GM12878 (cell line): ENCODE data around the gene METAP1. TPM values are rescaled to one million over a fixed set of nuclear protein-coding genes. Genes with fewer than 3 reads are reported as not detected.

Experiments used
- ATAC-seq: fragments of 200-7000 bp; cut with Tn5 transposase; 3 replicates; pipeline ENCODE4 v1.9.1; 2020; ENCODE audit warnings: mild to moderate bottlenecking, moderate library complexity
- BruUV-seq: library from RNA; stranded (reverse); fragments of 400-500 nt; replicated peaks from 2 replicates; lab custom pipeline; 2021; lab: Mats Ljungman, UMichigan
- CTCF ChIA-PET: fragments of 300-600 bp; sonication (Branson Sonifier 250); formaldehyde crosslinking; extraction: SDS; loops from one replicate; lab custom pipeline; 2021; ENCODE audit warnings: inconsistent platforms; lab: Yijun Ruan, JAX
- POLR2A ChIA-PET: fragments of 350-600 bp; formaldehyde crosslinking; extraction: SDS; loops from one replicate; lab custom pipeline; 2021; ENCODE audit warnings: inconsistent platforms; lab: Charles Lee
- RAD21 ChIA-PET: fragments of 300-600 bp; sonication (Branson Sonifier 250); formaldehyde crosslinking; loops from one replicate; lab custom pipeline; 2023; ENCODE audit warnings: antibody characterized with exemption; ENCODE audit not compliant: unreplicated experiment; lab: Charles Lee
- SMC1A ChIA-PET: fragments of 300-600 bp; sonication (Branson Sonifier 250); formaldehyde crosslinking; loops from one replicate; lab custom pipeline; 2023; ENCODE audit not compliant: unreplicated experiment, uncharacterized antibody; lab: Charles Lee
- DNase-seq: peaks from one replicate; pipeline ENCODE4 v3.0.0-alpha.2; 2011; ENCODE audit warnings: low read depth, low spot score
- FAIRE-seq: peaks from 3 replicates; lab custom pipeline; 2011; peaks lifted over from hg19 to GRCh38; lab: Jason Lieb, UNC
- H2AFZ ChIP-seq: 2 replicates; pipeline ENCODE4 v1.6.0; 2011; ENCODE audit warnings: low read depth, low read length, control low read depth; ENCODE audit not compliant: control insufficient read depth
- H3K27ac ChIP-seq: 2 replicates; pipeline ENCODE4 v1.5.1; 2011; ENCODE audit warnings: control low read depth; ENCODE audit not compliant: control insufficient read depth, insufficient read depth
- H3K27me3 ChIP-seq, 2 experiments: replicated peaks in 1 of 2; 2 replicates each; pipeline versions ENCODE4 v1.6.0 to v1.6.1; 2011; ENCODE audit warnings: low read length in 1 of 2; ENCODE audit not compliant: control insufficient read depth in 2 of 2, insufficient read depth in 2 of 2
- H3K36me3 ChIP-seq, 2 experiments: 2 replicates each; pipeline ENCODE4 v1.5.1; 2011; ENCODE audit warnings: low read length in 1 of 2; ENCODE audit not compliant: control insufficient read depth in 2 of 2, insufficient read depth in 2 of 2
- H3K4me1 ChIP-seq: 2 replicates; pipeline ENCODE4 v1.6.1; 2011; ENCODE audit warnings: mild to moderate bottlenecking, low read length, moderate library complexity, mixed read lengths; ENCODE audit not compliant: control insufficient read depth, insufficient read depth
- H3K4me2 ChIP-seq: 2 replicates; pipeline ENCODE4 v1.6.0; 2011; ENCODE audit warnings: control low read depth; ENCODE audit not compliant: control insufficient read depth, insufficient read depth
- H3K4me3 ChIP-seq: fragments of 200-600 bp; sonication (generic); 2 replicates; pipeline ENCODE4 v1.5.1; 2016
- H3K79me2 ChIP-seq: 2 replicates; pipeline ENCODE4 v1.6.0; 2011; ENCODE audit warnings: low read length; ENCODE audit not compliant: control insufficient read depth, insufficient read depth
- H3K9ac ChIP-seq: 2 replicates; pipeline ENCODE4 v1.8.0; 2011; ENCODE audit warnings: low read length, control low read depth, mixed read lengths; ENCODE audit not compliant: control insufficient read depth, insufficient read depth
- H3K9me3 ChIP-seq: replicated peaks from 3 replicates; pipeline ENCODE4 v1.5.1; 2011; ENCODE audit warnings: mild to moderate bottlenecking, low read length; ENCODE audit not compliant: control insufficient read depth, insufficient read depth
- H4K20me1 ChIP-seq: 2 replicates; pipeline ENCODE4 v1.6.0; 2011; ENCODE audit not compliant: control insufficient read depth, insufficient read depth
- CHD2 ChIP-seq: IDR thresholded peaks from 2 replicates; pipeline ENCODE4 v1.6.1; 2011; ENCODE audit warnings: low read depth, low read length, improper control_type of control experiment, borderline replicate concordance
- CHD4 ChIP-seq: fragments of 200-600 bp; sonication (generic); IDR thresholded peaks from 2 replicates; pipeline ENCODE4 v1.6.1; 2016; ENCODE audit warnings: mild to moderate bottlenecking
- CUX1 ChIP-seq: IDR thresholded peaks from 2 replicates; pipeline ENCODE4 v1.6.1; 2012; ENCODE audit warnings: improper control_type of control experiment, low read depth, low read length; ENCODE audit not compliant: insufficient replicate concordance
- DPF2 ChIP-seq: fragments of 450-650 bp; IDR thresholded peaks from 2 replicates; pipeline ENCODE4 v1.6.1; 2017; ENCODE audit warnings: mild to moderate bottlenecking
- KAT2A ChIP-seq: conservative IDR thresholded peaks from 2 replicates; pipeline ENCODE4 v1.6.1; 2011; ENCODE audit warnings: low read depth, low read length; ENCODE audit not compliant: control insufficient read depth
- NFIC ChIP-seq: IDR thresholded peaks from 2 replicates; pipeline ENCODE4 v1.6.1; 2012; ENCODE audit warnings: low read depth, mild to moderate bottlenecking, inconsistent platforms, low read length, moderate library complexity
- STAT3 ChIP-seq: IDR thresholded peaks from 2 replicates; pipeline ENCODE4 v1.6.1; 2011; ENCODE audit warnings: low read depth, low read length, improper control_type of control experiment
- ZBTB40 ChIP-seq: fragments of 450-650 bp; IDR thresholded peaks from 2 replicates; pipeline ENCODE4 v1.6.1; 2016; ENCODE audit warnings: mild to moderate bottlenecking, moderate library complexity, borderline replicate concordance
- ZSCAN29 ChIP-seq: fragments of 450-650 bp; IDR thresholded peaks from 2 replicates; pipeline ENCODE4 v1.6.1; 2017; ENCODE audit warnings: mild to moderate bottlenecking, moderate library complexity
- WGBS: methylation state at CpG from one replicate; pipeline ENCODE4 v1.1.6; 2016; ENCODE audit warnings: low lambda C conversion rate; ENCODE audit not compliant: insufficient replicate concordance, insufficient coverage; ENCODE audit errors: missing lambda C conversion rate; 5-methylcytosine and 5-hydroxymethylcytosine counted together
- in situ Hi-C: fragments of 300-500 bp; cut with MboI; formaldehyde crosslinking; loops from 9 replicates; pipeline ENCODE4 v1.14.3; 2018; ENCODE audit warnings: mixed read lengths
- intact Hi-C: fragments of 100-400 bp; cut with micrococcal nuclease; formaldehyde crosslinking; loops from one replicate; pipeline ENCODE4 v1.14.2; 2022; ENCODE audit not compliant: unreplicated experiment
- polyA plus RNA-seq, 11 experiments: library from polyadenylated mRNA; depleted of rRNA in 4 of 11; unstranded in 6 of 11; stranded (reverse) in 5 of 11; fragments of >200 nt; fragmentation: Nextera tagmentation in 4 of 11; fragmentation: Illumina TruSeq in 1 of 11; extraction: Ambion mirVana in 4 of 11; extraction: Trizol in 1 of 11; gene quantifications; 1 replicate in 1 of 11; 2 replicates in 10 of 11; pipeline versions ENCODE4 v1.2.1 to v1.2.3, GENCODE V29; 2011 to 2016; ENCODE audit warnings: inconsistent platforms in 2 of 11, missing spikeins in 2 of 11, low read depth in 1 of 11
- total RNA-seq, 4 experiments: library from RNA; depleted of rRNA in 3 of 4; stranded (reverse); fragments of >200 nt in 3 of 4; fragmentation: Illumina TruSeq in 1 of 4; extraction: Trizol in 1 of 4; gene quantifications; 2 replicates each; pipeline versions ENCODE4 v1.2.1 to v1.2.3, GENCODE V29; 2013 to 2021
- TF ChIP-seq, protein P1 (sequence below): fragments of 450-650 bp; IDR thresholded peaks from 2 replicates; pipeline ENCODE4 v1.6.1; 2017; ENCODE audit warnings: mild to moderate bottlenecking, low read depth, inconsistent platforms; ENCODE audit not compliant: poor library complexity, severe bottlenecking

METAP1 gene
- total and polyA plus RNA-seq, 10 of the 15 experiments (the other 5 are each of a cell fraction or from before 2014, with no cell fraction given): 22.7 to 71.4 (median 45.1) TPM

DNA sequence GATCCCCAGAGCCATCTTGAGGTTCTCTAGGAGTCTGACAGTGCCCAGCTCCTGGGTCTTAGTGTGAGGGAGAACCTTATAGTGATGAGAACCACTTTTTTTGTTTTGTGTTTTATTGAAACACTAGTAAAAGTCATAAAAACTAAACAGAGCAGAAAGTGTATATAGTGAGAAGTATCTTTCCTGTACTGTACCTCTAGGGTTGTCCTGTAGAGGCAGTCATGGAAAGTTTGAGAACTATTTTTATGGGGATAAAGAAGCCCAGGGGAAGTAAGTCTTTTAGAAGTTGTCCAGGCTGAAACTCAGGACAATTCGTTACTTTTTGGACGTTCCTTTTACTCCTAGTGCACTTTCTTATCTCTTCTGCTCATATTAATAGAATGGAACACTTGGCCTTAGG is 52.2 kb downstream of the METAP1 start:
- H3K27me3 ChIP-seq: no peaks in the 10 kb centered on the region
- ChIA-PET CTCF (interaction anchor here (1.8 kb wide), 2 partner anchors 9 to 53 kb away, joined by 6 to 16 read pairs; partner anchors contain the start of gene METAP1), POLR2A (no interaction called here), RAD21 (interaction anchor here (1.2 kb wide), 1 partner anchor 52 kb away, joined by 5 read pairs; the partner anchor contains the start of gene METAP1), SMC1A (interaction anchor here (1.1 to 1.8 kb wide), 2 partner anchors 9 to 10 kb away, joined by 4 read pairs; no protein-coding TSS in a partner anchor)
- no peaks in the 10 kb centered on the region for H3K9me3 ChIP-seq
- ATAC-seq: 0 out of 3 replicates have a peak, but pooled peaks have one; percentile 17
- H2AFZ ChIP-seq: no peak overlapping the region
- H3K79me2 ChIP-seq: no peaks in the 10 kb centered on the region
- intact Hi-C loops: no loop called here
- no peak overlapping the region for H3K9ac ChIP-seq
- H3K4me3 ChIP-seq: no peak overlapping the region
- no peaks in the 10 kb centered on the region for H4K20me1 ChIP-seq
- no peak for DNase-seq
- 98% methylated on average over 2 of the region's 2 CpGs for WGBS
- no TSS peak for BruUV-seq
- no peak overlapping the region for H3K4me2 ChIP-seq
- in situ Hi-C loops: no loop called here
- no peak overlapping the region for H3K27ac ChIP-seq
- no peak for TF ChIP-seq NFIC
- TF ChIP-seq CHD4: no peak
- TF ChIP-seq DPF2: no peak
- TF ChIP-seq, protein P1, sequence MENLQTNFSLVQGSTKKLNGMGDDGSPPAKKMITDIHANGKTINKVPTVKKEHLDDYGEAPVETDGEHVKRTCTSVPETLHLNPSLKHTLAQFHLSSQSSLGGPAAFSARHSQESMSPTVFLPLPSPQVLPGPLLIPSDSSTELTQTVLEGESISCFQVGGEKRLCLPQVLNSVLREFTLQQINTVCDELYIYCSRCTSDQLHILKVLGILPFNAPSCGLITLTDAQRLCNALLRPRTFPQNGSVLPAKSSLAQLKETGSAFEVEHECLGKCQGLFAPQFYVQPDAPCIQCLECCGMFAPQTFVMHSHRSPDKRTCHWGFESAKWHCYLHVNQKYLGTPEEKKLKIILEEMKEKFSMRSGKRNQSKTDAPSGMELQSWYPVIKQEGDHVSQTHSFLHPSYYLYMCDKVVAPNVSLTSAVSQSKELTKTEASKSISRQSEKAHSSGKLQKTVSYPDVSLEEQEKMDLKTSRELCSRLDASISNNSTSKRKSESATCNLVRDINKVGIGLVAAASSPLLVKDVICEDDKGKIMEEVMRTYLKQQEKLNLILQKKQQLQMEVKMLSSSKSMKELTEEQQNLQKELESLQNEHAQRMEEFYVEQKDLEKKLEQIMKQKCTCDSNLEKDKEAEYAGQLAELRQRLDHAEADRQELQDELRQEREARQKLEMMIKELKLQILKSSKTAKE: no peak
- no peak for TF ChIP-seq STAT3
- no peak for TF ChIP-seq CHD2
- TF ChIP-seq ZSCAN29: no peak
- no peak for TF ChIP-seq ZBTB40
- TF ChIP-seq CUX1: no peak
- TF ChIP-seq KAT2A: no peak
- TF ChIP-seq, all 136 proteins: peak for 0
- peaks cover 9 to 12% of the 10 kb centered on the region in 2 experiments; a peak in 3 of 4 replicates for H3K36me3 ChIP-seq
- no peak for FAIRE-seq
- no peaks in the 10 kb centered on the region for H3K4me1 ChIP-seq
